AG04449 (cell line): ENCODE data around the gene CREB3L2.

Experiments
- CTCF ChIA-PET: fragments of 350-600 bp; formaldehyde crosslinking; extraction: SDS; loops from one replicate; lab custom pipeline; 2021; ENCODE audit warnings: antibody characterized with exemption; lab: Yijun Ruan, JAX
- POLR2A ChIA-PET: fragments of 400-600, 350-600 bp; formaldehyde crosslinking; extraction: SDS; loops from one replicate; lab custom pipeline; 2020; ENCODE audit warnings: antibody characterized with exemption, inconsistent platforms; lab: Yijun Ruan, JAX
- DNase-seq: peaks from one replicate; pipeline ENCODE4 v3.0.0-alpha.2; 2010; ENCODE audit warnings: low read depth, low spot score
- H3K4me3 ChIP-seq: 2 replicates; pipeline ENCODE4 v1.5.1; 2011; ENCODE audit warnings: low read depth, mild to moderate bottlenecking, control low read depth, low read length
- TF ChIP-seq, protein P1 (sequence below): IDR thresholded peaks from one replicate; pipeline ENCODE4 v1.5.1; 2011; ENCODE audit warnings: mild to moderate bottlenecking, moderate library complexity, low read length, control low read depth, inconsistent platforms; ENCODE audit not compliant: insufficient read depth; ENCODE audit errors: missing control alignments

The CREB3L2 gene

DNA sequence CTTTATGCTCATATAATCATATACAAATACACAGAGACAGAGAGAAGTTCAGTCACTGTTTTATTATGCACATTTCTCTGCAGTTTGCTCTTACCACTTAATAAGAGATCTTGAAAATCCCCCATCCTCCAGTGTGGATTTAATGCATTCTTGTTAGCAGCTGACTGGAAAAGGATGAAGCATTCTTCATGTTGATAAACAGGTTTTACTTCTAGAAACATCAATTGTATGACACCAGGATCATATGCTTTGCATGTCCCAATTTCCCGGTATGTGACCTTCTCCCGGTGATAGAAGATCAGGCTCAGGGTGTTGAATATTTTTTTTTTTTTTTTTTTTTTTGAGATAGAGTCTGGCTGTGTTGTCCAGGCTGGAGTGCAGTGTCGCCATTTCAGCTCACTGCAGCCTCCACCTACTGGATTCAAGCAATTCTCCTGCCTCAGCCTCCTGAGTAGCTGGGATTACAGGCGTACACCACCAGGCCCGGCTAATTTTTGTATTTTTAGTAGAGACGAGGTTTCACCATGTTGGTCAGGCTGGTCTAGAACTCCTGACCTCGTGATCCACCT, 6.2 kb upstream of the CREB3L2 start:
- POLR2A ChIA-PET = interaction anchor here (0.7 kb wide), 1 partner anchor 116 kb away, joined by 3 read pairs; no protein-coding TSS in a partner anchor
- no peak overlapping the region for H3K4me3 ChIP-seq
- CTCF ChIA-PET = interaction anchor here (0.7 to 18.5 kb wide), 23 partner anchors 9 to 1893 kb away, joined by 3 to 831 read pairs (median 5); no protein-coding TSS in a partner anchor
- DNase-seq = no peak
- TF ChIP-seq, protein P1, sequence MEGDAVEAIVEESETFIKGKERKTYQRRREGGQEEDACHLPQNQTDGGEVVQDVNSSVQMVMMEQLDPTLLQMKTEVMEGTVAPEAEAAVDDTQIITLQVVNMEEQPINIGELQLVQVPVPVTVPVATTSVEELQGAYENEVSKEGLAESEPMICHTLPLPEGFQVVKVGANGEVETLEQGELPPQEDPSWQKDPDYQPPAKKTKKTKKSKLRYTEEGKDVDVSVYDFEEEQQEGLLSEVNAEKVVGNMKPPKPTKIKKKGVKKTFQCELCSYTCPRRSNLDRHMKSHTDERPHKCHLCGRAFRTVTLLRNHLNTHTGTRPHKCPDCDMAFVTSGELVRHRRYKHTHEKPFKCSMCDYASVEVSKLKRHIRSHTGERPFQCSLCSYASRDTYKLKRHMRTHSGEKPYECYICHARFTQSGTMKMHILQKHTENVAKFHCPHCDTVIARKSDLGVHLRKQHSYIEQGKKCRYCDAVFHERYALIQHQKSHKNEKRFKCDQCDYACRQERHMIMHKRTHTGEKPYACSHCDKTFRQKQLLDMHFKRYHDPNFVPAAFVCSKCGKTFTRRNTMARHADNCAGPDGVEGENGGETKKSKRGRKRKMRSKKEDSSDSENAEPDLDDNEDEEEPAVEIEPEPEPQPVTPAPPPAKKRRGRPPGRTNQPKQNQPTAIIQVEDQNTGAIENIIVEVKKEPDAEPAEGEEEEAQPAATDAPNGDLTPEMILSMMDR = no peak

DNA sequence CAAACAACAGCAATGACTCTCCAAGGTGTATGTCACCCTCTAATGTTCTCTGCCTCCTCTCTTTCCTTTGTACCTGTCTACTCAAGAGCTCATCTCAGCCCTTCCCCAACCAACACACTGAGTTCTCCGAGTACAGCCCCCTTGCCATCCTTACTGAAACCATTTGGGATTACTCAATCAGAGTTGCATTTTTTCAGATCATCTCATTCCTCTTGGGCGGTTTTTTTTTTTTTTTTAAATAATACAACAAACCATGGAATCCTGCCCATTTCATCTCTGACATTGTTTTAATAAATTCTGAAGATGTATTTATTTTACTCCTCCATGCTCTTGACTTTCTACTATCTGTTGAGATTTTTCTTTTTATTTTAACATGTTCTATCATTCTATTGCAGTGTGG, 4.2 kb upstream of the CREB3L2 start:
- ChIA-PET POLR2A (no interaction called here), CTCF (interaction anchor here (0.6 to 18.5 kb wide), 6 partner anchors 97 to 400 kb away, joined by 4 to 831 read pairs (median 12); no protein-coding TSS in a partner anchor)
- TF ChIP-seq, protein P1 = no peak
- no peak overlapping the region for H3K4me3 ChIP-seq
- DNase-seq = no peak

DNA sequence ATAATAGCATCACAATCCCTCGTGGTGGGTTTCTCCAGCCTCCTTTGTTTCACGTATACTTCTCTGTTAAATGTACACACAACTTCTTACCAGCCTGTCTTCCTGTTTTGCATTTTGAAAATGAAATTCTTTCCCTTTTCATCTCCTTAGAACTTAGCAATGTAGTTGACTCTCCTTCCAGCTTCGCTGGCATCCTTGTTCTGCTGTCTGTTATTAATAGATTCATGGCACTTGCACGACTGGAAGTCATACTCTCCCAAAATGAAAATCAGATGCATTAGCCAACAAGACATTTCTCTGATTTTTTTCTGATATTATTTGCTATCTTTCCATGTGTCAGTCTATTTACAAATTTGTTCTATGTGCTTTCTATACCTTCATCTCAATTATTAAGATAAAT, 3.0 kb upstream of the CREB3L2 start:
- DNase-seq = no peak
- TF ChIP-seq, protein P1 = no peak
- no peak overlapping the region for H3K4me3 ChIP-seq
- ChIA-PET CTCF (interaction anchor here (1.0 to 18.5 kb wide), 7 partner anchors 11 to 349 kb away, joined by 4 to 831 read pairs (median 48); no protein-coding TSS in a partner anchor), POLR2A (no interaction called here)

DNA sequence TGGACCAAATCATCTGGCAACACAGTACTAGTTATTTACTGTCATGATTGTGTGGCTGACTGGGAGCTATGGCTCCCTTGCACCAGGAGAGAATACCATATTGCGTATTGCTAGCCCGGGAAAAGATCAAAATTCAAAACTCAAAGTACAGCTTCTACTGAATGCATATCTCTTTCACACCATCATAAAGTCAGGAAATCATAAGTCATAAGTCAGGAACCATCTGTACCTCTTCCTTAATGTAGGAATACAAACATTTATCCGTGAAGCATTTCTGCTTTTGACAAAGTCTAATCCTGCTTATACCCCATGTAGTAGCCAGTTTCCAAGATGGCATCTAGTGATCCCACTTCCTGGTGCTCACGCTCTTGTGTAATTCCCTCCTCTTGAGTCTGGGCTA, 2.2 kb upstream of the CREB3L2 start:
- DNase-seq = no peak
- ChIA-PET CTCF (interaction anchor here (0.7 to 18.5 kb wide), 14 partner anchors 12 to 348 kb away, joined by 3 to 831 read pairs (median 27); no protein-coding TSS in a partner anchor), POLR2A (no interaction called here)
- no peak overlapping the region for H3K4me3 ChIP-seq
- TF ChIP-seq, protein P1 = no peak

DNA sequence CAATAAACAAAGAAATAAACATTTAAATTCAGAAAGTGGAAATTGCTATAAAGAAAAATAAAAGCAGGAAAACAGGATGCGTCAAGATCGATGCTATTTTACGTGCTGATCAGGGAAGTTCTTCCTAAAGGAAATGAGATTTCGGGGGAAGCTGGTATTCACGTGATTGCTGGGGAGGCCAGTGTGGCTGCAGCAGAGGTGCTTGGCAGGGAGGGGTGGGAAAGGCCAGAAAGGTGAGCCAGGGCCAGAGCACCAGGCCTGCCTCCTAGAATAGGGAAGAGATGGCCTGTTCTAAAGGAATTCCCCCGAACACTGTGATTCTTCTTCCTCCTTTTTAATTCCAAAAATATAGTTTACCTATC, 923 bp upstream of the CREB3L2 start:
- ChIA-PET CTCF (interaction anchor here (0.7 to 18.5 kb wide), 49 partner anchors 8 to 858 kb away, joined by 3 to 831 read pairs (median 6); no protein-coding TSS in a partner anchor), POLR2A (no interaction called here)
- TF ChIP-seq, protein P1 = no peak
- no peak overlapping the region for H3K4me3 ChIP-seq
- no peak for DNase-seq

DNA sequence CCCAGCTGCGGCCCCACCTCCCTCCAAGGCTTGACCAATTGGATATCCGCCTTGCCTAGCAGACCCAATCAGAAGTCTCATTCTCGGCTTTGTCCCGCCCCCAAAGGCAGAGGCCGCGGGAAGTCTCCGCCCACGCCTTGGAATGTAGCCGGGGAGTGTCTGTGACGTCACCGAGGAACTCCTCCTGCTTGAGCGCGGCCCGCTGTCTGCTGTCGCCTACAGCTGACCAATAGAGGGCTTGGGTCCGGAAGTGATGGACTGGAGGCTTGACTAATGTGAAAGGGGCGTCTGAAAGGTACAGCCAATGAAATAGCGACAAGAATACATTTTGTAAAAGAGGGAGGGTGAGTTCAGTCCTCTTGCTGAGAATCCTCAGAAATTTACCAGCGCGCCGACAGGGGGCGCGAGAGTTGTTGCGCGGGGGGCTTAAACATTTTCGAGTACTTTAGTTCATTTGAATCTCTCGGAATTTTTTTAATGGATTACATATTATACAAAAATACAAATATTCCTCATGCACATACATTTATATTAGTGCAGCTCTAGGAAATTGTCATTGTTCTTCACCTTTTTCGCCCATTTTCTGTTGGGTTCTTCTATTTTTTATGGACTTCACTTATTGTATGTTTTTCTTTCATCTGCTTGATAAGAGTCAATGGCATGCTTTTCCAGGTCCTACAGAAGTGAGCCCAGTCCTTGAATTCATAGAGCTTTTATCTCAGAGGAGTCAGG, 376 bp upstream of the CREB3L2 start:
- CTCF ChIA-PET = interaction anchor here (0.8 to 18.5 kb wide), 49 partner anchors 9 to 857 kb away, joined by 3 to 831 read pairs (median 6); no protein-coding TSS in a partner anchor
- POLR2A ChIA-PET = interaction anchor here (0.8 to 3.2 kb wide), 7 partner anchors 11 to 411 kb away, joined by 3 to 35 read pairs (median 3); no protein-coding TSS in a partner anchor

More for the DNA sequence above, 376 bp upstream of the CREB3L2 start:
- DNase-seq = peak; percentile 99
- peak overlapping the region; percentile 97 for H3K4me3 ChIP-seq
- TF ChIP-seq, protein P1 = peak; percentile 70
